Activated CD8-positive, alpha-beta memory T cell treated with anti-CD3 and anti-CD28 coated beads, Interleukin-2, amount 50 U/mL, for 48 hours (primary cell): ENCODE results near the gene CRLF1.

ENCODE experiments used
- DNase-seq: peaks from one replicate; pipeline ENCODE4 v3.0.0-alpha.2; 2020

Gene CRLF1, protein sequence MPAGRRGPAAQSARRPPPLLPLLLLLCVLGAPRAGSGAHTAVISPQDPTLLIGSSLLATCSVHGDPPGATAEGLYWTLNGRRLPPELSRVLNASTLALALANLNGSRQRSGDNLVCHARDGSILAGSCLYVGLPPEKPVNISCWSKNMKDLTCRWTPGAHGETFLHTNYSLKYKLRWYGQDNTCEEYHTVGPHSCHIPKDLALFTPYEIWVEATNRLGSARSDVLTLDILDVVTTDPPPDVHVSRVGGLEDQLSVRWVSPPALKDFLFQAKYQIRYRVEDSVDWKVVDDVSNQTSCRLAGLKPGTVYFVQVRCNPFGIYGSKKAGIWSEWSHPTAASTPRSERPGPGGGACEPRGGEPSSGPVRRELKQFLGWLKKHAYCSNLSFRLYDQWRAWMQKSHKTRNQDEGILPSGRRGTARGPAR

DNA sequence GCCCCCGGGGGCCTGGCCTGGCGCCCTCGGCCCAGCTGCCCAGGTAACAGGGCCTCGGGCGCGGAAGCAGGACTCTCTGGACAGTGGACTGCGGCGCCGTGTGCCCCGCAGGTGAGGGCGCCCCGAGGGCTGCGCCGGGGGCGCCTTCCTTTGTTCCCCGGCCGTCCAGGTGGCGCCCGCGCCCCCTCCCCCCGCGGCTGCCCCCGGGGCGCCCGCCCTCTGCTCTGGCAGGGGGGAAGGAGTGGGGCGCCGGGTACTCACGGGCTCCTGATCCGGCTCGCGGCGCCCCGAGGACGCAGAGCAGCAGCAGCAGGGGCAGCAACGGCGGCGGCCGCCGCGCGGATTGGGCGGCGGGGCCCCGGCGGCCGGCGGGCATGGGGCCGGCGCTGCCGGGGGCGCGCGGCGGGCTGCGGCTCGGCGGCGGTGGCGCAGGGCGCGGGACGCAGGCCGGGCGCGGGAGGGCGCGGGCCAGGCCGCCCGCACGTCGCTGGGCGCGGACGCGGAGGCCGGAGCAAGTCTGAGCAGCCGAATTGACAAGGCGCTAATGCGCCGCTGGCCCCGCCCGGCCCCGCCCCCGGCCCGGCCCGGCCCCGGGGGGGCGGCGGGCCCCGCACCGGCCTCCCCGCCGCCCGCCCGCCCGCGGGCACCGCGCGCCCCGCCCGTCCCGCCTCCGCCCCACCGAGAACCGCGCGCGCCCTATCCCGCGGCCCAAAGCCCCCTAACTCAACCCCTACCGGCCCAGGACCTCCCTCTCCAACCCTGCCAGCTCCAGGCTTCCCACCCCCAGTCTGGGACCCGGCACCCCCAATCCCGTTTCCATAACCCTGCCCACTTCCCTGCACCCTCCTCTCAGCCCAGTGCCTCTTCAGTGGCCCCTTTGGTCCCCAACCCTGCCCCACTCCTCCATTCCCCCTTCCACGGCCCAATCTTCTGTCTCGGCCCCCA, at the start of gene CRLF1:
Gene CRLF1 (minus strand): TSS at position 519 of the 945 bp plus-strand sequence. CDS start 143 bp downstream, at position 376.
- no peak for DNase-seq

DNA sequence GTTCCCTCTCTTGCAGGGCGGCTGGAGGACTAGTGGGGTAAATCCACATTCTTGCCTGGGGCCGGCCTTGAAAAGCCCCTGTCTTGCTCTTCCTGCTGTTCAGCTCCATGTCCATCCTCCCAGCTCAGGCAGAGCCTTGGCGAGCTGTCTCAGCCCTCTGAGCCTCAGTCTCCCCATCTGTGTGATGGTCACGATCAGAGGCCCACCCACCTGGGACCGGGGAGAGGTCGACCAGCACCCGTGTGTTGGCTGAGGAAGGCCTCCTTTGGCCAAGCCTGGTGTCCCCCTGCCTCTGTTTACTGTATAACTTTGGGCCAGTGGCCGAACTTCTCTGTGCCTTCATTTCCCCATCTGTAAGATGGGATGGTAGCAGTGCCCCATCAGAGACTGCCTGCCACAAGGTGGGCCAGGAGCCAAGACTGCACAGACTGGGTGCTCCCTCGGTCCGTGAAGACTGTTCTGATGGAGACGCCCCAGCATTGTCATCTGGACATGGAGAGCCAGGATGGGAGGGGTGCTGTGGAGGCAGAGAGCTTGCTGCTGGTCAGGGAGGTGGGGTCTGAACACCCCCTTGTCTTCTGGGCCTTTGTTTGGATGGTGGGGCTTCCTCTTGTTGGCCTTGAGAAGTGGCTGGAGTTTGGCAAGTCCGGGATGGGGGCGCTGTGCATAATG, 48.7 kb upstream of the CRLF1 start:
- DNase-seq, result no peak

DNA sequence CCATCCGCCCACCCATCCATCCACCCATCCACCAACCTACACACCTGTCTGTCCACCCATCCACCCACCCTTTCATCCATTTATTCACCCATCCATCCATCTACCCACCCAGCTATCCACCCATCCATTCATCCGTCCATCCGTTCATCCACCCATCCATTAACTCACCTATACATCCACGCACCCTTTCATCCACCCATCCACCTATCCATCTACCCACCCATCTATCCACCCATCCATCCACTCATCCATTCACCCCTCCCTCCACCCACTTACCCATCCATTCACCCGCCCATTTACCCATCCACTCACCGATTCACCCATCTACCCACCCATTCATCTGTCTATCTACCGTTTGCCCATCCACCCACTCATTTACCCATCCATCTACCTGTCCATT, 47.9 kb upstream of the CRLF1 start:
- DNase-seq, result no peak

DNA sequence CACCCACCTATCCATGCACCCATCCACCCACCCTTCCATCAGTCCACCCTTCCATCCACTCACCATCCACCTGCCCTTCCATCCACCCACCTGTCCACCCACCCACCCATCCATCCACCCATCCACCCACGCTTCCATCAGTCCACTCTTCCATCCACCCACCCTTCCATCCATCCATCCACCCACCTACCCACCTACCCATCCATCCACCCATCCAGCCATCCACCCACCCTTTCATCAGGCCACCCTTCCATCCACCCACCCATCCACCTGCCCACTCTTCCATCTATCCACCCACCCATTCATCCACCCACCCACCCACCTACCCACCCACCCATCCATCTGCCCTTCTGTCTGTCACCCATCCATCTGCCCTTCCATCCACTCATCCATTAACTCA, 47.3 kb upstream of the CRLF1 start:
- DNase-seq, result no peak

DNA sequence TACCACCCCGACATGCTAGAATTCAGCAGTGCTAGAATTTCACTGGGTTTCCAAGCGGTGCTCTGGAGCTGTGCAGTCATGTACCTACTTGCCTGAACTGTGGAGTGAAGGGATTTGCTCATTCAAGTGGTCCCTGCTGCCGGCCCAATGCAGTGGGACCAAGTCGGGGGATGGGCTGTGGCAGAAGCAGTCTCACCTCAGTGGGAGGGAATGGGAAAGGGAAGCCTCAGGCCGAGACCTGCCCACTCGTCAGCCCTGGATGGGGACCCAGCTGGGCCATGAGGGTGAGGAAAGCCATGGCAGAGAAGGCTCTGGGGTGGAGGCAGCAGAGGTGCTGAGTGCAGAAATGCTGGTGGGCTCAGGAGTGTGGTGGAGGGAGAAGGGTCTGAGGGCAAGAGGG, 45.1 kb upstream of the CRLF1 start:
- no peak for DNase-seq

DNA sequence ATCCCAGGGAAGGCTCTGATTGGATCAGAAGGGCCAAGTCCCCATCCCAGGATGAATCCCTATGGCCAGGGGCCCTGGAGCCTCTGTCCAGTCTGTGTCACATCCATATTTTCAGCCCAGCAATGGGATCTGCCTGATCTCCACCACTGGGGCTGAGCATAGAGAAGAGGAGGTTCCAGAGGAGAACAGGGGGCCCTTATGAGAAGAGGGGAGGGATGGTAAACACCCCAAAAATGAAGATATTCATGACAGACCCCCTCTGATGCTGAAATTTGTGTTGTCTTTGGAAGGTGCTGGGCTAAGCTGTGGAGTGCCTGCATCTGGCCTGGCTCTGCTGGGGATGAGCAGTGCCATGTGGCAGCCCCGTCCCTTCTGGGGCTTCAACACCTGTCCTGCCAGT, 44.7 kb upstream of the CRLF1 start:
- DNase-seq, result no peak

DNA sequence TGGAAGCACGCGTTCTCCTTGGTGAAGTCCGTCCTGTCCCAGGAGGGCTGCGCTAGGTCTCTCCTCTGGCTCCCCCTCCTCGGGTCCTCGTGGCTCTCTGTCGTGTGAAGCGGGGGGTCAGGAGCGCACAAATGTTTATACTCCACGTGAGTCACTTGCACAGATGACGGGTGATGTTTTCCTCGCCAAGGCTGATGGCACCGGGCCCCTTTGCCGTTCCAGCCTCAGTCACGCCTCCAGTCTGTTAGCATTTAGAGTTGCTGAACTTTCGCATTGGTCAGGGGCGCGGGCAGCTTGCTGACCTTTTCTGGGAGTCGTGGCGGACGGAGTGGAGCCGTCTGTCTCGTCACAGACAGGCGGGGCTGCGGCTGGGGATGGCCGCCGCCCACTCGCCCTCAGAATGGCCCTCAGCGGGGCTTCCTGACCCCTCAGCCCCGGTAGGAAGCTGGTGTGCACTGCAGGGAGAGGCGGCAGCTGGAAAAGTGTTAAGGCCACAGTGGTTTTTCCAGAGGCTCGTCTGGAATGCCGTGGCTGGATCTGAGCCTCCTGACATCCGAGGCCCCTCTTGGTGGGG, 44.0 kb upstream of the CRLF1 start:
- DNase-seq, result no peak

DNA sequence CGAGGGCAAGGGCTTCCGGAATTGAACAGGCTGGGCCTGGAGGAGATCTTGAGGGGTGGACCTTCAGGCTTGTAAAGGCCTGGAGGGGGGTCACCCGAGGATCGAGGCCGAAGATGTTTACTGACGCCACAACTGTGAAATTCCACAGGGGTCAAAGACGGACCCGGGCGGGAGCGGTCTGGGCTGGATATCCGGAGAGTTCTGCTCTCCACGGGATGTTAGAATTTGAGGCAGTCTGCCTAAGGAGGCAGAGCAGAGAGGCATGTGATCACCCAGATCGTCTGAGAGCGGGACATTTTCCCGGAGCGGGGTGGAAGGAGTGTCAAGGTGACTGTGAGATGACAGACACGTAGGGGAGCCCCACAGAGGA, 43.4 kb upstream of the CRLF1 start:
- DNase-seq, result no peak

DNA sequence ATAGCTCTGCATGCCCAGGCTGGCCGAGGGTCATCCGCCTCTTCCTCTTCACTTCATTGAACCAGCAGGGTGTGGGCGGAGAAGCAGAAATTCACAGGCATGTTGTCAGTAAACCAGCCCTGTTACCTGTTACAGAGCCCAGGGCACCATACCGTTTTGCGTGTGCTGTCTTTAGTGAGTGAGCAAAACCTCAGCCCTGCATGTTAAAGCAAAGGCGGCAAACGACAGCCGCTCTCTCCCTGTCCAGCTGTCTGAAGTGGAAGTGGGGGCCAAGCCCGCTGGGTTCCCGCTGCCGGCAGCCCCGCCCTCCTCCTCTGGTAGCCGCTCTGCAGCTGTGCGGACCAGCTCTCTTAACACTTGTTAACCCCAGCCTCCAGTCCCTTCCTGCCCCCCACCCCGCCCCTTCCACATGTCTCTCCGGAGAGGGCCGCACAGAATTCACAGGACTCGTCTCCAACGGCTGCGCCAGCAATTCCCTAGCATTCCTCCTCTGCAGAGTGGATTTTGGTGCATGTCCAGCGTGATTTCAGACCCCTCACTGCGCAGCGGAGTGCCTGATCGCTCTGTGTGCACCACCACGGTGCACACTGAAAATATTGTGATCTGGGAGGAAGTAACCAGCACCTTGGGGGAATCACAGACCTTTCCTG, 42.9 kb upstream of the CRLF1 start:
- no peak for DNase-seq

DNA sequence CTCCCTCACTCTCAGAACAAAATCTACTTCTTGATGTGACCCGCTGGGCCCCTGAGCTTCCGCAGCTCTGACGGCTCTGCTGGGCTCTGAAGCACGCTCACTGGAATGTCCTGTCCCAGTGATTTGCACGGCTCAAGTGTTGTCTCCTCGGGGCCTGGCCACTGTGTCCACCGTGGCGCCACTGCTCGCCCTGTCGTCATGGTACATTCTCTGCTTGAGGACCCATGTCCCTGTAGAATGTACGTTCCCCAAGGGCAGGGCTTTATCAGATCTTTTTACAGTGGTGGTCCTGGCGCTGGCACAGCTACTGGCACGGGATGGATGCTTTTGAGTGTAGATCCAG, 42.3 kb upstream of the CRLF1 start:
- DNase-seq, result no peak

DNA sequence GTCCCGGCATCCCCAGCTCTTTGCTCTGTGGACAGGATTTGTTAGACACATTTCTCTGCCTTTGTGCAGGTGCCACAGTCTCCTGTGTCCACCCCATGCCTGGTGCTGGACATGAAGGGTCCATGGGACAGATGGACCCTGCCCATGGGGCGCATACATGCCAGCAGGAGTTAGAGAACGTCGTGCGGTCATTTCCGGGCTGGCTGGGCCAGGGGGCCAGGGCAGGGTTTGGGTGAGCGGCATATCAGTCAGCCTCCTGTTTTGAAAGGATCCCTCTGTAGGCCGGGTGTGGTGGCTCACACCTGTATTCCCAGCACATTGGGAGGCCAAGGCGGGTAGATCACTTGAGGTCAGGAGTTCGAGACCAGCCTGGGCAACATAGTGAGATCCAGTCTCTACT, 41.2 kb upstream of the CRLF1 start:
- DNase-seq, result no peak

DNA sequence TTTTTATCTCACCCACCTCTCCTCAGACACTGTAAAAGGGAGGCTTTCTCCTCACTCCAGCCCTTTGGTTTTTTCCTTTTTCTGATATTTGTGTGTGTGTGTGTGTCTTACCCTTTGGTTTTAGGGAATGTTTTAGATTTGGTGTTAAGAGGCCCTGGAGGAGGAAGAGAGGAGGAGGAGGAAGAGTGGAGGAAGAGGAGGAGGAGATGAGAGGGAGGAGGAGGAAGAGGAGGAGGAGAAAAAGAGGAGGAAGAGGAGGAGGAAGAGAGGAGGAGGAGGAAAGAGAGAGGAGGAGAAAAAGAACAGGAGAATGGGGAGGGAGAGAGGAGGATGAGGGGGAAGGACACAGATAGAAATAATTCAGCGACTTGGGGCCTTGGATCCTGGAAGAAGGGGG, 40.8 kb upstream of the CRLF1 start:
- no peak for DNase-seq

DNA sequence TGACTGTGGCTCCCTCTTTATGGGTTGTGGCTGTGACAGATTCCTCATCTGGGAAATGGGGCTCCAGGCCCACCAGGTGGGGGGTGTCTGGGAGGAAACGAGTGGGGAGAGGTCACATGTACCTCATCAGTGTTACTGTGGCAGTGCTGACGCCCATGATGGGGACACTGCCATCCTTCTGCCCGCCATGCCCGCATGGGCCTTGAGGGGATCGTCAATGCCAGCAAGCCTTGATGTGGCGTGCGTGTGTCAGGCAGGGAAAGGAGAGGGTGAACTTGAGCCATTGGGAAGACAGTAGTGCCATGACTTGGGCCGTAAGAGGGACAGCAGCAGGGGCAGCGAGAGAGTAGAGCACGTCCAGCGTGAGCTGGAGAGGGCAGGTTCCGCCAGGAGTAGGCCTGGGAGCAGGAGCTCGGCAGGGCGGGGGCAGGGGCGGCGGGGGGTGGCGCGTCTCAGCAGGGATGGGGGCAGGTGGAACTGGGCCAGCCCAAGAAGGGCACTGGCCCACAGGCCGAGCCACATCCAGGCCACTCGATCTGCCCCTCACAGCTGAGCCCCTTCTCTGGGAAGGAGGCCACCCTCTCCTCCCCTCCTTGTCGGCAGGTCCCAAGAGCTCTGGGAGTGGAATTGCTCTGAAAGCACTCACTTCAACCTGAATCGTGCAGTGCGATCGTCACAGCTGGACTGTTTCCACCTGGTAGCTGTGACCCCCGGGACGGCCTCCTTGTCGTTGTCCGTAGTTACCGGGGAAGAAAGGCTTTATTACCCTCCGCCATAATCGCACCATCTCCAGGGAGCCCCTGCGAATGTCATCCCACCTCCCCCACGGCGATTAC, 40.2 kb upstream of the CRLF1 start:
- no peak for DNase-seq

DNA sequence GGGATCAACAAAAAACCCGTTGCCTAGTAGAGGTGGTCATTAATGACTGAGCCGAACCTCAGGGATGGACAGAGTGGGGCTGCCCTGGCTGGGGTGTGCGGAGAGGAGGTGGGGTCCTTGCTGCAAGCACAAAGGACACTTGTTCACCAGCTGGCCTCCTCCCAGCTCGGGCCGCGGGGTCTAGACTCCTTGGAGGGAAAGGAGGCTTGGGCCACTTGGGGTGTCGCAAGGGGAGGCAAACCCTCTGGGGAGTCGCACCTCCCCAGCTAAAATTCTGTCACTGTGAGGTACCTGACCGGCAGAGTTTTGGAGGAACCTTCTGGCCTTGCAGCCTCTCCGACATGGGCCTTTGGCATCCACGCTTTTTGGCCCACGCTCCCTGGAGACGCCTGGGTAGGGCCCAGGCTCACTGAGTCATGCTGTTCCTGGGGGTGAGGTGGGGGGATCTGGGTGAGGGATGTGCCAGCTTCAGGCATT, 38.5 kb upstream of the CRLF1 start:
- DNase-seq, result no peak

DNA sequence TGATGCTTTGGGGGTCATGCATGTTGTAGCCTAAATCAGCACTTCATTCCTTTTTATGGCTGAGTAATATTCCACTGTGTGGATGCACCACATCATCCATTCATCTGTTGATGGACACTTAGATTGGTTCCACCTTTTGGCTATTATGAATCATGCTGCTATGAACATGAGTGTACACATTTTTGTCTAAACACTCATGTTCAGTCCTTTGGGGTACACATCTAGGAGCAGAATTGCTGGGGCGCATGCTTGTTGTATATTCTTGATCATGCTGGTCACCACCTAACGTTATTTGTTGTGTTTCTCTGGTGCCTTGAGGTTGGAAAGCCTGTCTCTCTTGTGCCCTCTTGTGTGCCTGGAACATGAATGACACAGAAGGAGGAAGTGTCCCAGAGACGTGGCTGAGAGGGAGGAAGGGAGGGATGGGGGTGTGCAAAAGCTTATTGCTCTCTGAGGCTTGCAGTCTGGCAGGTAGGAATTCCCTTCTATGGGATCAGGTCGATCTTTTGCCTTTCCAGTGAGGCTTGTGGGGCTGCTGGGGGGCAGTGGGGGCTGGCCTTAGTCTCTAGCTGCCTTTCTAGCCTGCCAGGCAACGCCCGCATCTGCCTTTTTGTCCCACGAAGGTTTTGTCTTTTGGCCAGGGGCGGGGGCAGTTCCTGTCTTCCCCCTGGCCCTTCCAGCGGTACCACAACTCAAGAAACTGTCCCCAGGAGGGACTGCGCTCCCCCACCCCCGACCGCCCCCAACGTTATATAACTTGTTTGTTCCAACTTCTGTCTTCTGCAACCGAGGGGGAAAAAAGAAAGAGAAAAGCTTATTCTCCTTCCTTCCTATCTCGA, 37.8 kb upstream of the CRLF1 start:
- no peak for DNase-seq

DNA sequence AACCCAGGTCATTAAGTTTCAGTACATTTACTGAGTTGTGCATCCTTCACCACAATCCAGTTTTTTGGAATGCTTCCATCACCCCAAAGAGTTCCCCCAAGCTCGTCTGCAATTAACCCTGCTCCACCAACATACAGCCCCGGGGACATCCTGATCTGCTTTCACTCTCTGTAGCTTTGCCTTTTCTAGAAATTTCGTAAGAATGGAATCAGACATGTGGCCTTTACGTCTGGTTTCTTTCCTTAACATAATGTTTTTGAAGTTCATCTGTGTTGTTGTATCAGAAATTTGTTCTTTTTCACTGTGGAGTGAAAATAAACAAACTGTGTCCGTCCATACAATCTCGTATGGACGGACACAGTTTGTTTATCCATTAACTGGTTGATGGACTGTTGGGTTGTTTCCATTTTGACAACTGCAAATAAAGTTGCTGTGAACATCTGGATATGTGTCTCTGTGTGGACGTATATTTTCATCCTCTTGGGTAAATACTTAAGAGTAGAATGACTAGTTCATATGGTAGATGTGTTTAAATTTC, 33.2 kb upstream of the CRLF1 start:
- DNase-seq, result no peak

DNA sequence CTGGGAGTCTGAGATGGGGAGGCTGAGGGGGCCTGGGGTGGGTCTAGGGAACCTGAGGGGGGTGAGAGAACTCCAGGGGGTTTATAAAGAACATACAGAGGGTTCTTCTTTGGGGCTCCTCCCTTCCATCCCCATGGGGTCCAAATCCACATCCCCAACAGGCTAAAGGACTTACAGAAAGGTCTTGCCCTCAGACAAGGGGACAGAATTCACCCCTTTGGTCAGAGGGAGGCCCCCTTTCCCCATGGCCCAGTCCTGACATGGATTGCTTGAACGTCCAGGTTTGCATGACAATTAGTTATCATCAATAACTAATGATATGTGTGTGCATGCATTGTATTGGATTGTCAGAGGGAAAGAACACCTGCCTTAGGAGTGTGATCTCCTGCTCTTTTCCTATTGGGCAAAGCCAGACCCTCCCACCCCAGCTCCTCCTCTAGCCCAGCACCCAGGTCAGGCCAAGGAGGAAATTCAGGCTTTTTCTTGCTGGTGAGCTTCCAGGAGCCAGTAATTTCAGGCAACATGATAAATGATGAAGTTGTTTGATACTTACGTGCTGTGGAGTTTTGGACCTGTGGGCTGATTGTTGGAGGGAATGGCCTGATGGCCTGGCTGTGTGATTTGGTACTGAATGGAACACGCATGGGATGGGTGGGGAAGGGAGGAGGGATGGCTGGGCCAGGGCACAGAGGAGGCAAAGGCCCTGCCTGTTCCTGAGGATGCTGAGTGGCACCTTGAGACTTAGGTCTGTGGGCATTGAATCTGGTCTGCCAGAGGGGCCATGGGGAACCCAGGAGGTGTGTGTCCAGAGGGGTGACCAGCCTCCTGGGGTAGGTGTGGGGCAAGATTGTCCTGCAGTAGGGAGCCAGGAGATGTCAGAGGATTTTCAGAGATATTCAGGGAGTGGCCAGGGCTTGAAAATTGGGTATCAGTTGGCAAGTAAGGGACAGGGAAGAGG, 31.4 kb upstream of the CRLF1 start:
- no peak for DNase-seq

DNA sequence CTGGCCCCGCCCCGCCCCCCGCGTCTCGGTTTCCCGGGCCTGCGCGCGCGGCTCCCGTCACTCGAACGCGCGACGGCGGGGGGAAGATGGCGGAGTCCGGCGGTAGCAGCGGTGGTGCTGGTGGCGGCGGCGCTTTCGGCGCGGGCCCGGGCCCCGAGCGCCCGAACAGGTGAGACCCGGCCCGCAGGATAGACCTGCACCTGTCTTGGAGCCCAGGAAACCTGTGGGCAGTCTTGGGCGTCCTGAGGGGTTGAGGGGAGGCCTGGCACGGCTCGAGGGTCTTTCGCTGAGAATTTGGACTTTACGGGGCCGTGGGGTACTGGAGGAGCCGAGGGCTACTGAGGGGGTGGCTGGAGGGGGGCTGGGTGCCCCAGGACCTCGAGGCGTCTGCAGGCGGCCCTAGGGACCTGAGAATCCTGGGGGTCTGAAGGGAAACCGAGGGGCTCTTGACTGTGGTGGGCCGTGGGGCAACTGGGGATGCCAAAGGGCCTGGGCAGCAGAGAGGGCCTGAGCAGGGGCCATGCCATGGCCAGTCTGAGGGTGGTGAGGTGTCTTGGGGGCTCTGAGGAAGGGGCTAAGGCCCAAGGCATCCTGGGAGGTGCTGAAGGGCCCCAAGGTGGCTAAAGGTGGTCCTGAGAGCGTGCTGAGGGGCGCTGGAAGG, 30.5 kb upstream of the CRLF1 start, which contains the start of gene KLHL26:
Gene KLHL26 (plus strand): TSS at position 60 of the 661 bp plus-strand sequence. CDS start 27 bp downstream, at position 87.
- no peak for DNase-seq
